Heart right ventricle (tissue), 16 donors: ENCODE results near the gene HRAS. TPM values are rescaled to one million over a fixed set of nuclear protein-coding genes. Genes with fewer than 3 reads are reported as not detected.

ENCODE experiments used
- ATAC-seq, 8 donors: fragments of 200-7000 bp; cut with Tn5 transposase; one replicate each; pipeline ENCODE4 v1.9.1; 2020; ENCODE audit warnings: mild to moderate bottlenecking in 8 of 8, moderate library complexity in 8 of 8, moderate number of reproducible peaks in 1 of 8
- DNase-seq, 2 donors: peaks; one replicate each; pipeline ENCODE4 v3.0.0-alpha.2; 2020
- H3K27ac ChIP-seq, 10 donors: fragments of 200-600 bp; sonication (generic) in 2 of 10; one replicate each; pipeline versions ENCODE4 v1.5.0 to v1.8.0; 2020 to 2022; ENCODE audit warnings: mild to moderate bottlenecking in 3 of 10
- H3K27me3 ChIP-seq, 7 donors: fragments of 200-600 bp; one replicate each; pipeline ENCODE4 v1.8.0; 2021 to 2022; ENCODE audit warnings: mild to moderate bottlenecking in 2 of 7
- H3K36me3 ChIP-seq, 9 donors: fragments of 200-600 bp; sonication (generic) in 1 of 9; one replicate each; pipeline versions ENCODE4 v1.5.0 to v1.8.0; 2020 to 2022; ENCODE audit warnings: mild to moderate bottlenecking in 2 of 9
- H3K4me1 ChIP-seq, 9 donors: fragments of 200-600 bp; sonication (generic) in 1 of 9; one replicate each; pipeline versions ENCODE4 v1.5.0 to v1.8.0; 2020 to 2022; ENCODE audit warnings: mild to moderate bottlenecking in 4 of 9
- H3K4me3 ChIP-seq, 10 donors: fragments of 200-600 bp; sonication (generic) in 2 of 10; one replicate each; pipeline versions ENCODE4 v1.5.0 to v1.8.0; 2020 to 2022; ENCODE audit warnings: mild to moderate bottlenecking in 7 of 10, moderate library complexity in 2 of 10
- H3K9me3 ChIP-seq, 11 donors: fragments of 200-600 bp in 10 of 11; sonication (generic) in 2 of 11; one replicate each; pipeline versions ENCODE4 v1.5.0 to v1.8.0; 2013 to 2022; ENCODE audit warnings: mild to moderate bottlenecking in 2 of 11, control low read depth in 1 of 11, moderate library complexity in 1 of 11
- CTCF ChIP-seq, 9 donors: fragments of 200-600 bp; sonication (generic) in 2 of 9; IDR thresholded peaks; one replicate each; pipeline versions ENCODE4 v1.5.0 to v1.8.0; 2021 to 2022; ENCODE audit warnings: antibody characterized with exemption in 9 of 9, mild to moderate bottlenecking in 5 of 9, moderate library complexity in 1 of 9
- WGBS, 2 donors: extraction: QIAGEN DNeasy Blood & Tissue Kit; methylation state at CpG; one replicate each; pipeline ENCODE4 v1.1.7; 2013; ENCODE audit warnings: inconsistent platforms in 1 of 2; 5-methylcytosine and 5-hydroxymethylcytosine counted together
- intact Hi-C, 10 donors: fragments of 100-400 bp; cut with DNase I; formaldehyde crosslinking; loops; one replicate each; pipeline versions ENCODE4 v1.11.1 to v1.14.2; 2022
- long read RNA-seq, 3 donors: library from polyadenylated mRNA; unstranded; transcript quantifications; one replicate each; pipeline ENCODE4 v2.0.0, GENCODE V29; 2020 to 2021
- polyA plus RNA-seq, 2 donors: library from polyadenylated mRNA; stranded (reverse); fragments of 200-250 nt; gene quantifications; one replicate each; pipeline ENCODE4 v1.2.3, GENCODE V29; 2013
- total RNA-seq, 10 donors: library from RNA; stranded (reverse); fragmentation: NEBNext Ultra II Directional in 3 of 10; extraction: Animal tissue kit (Norgen Biotek cat#: 25700) in 3 of 10; gene quantifications; one replicate each; pipeline versions ENCODE4 v1.2.1 to v1.2.4, GENCODE V29; 2021 to 2023
- donor health status: Arrhythmogenic right ventricular cardiomyopathy.
- donor health status: ischemic (EF 13 %, LVEDD 7.1; RV severe dilation, severe dysfunction).
- donor health status: healthy with polysubstance abuse.
- donor health status: DM: no; HTN: yes; CAD: no.
- donor health status: DM: no; HTN: no; CAD: no.
- donor health status: ischemic (EF 25% LVEDD 6.9; RV normal size, moderate dysfunction).
- donor health status: ischemic (EF 25% LVEDD 5.7; RV mildly dilated, moderate dysfunction).
- donor health status: healthy.
- donor health status: DM: yes; HTN: yes; CAD: no.
- donor health status: Ischemic cardiomyopathy.
- donor health status: ischemic (EF 35%, LVEDD 5.7; RV mildly dilated, moderate dysfunction).
- donor health status: nonischemic (EF 11% LVEDD 7.7; RV severe dilation, severe dysfunction).
- donor health status: DM: yes; HTN: yes; CAD: no.
- donor health status: PGD.
- donor health status: ischemic (EF 29% LVEDD 5.4; RV normal size, mild dysfunction).
- donor health status: nonischemic (EF 23%, LVEDD 6.1; RV moderate dilation, normal function).

The HRAS gene
- total RNA-seq (10 to 100 TPM; 44.7 to 61.1 (median 54.5) TPM), polyA plus RNA-seq (100 to 1,000 TPM; 107 to 132 TPM)
- long read RNA-seq, donor 1, transcript HRAS-201 (6 exons, 894 nt) = major isoform, 17 of 26 reads
- long read RNA-seq, donor 1, partial matches to known transcripts = 5 of 26 reads
- long read RNA-seq, donor 1, other reads (novel, unspliced or antisense) = 3 of 26 reads
- long read RNA-seq, donor 2, transcript HRAS-205 (5 exons, 1,151 nt) = minor isoform, 9 of 34 reads
- long read RNA-seq, donor 2, transcript HRAS-201 (6 exons, 894 nt) = major isoform, 15 of 34 reads
- long read RNA-seq, donor 2, partial matches to known transcripts = 3 of 34 reads
- long read RNA-seq, donor 2, other reads (novel, unspliced or antisense) = 5 of 34 reads
- long read RNA-seq, donor 3, partial matches to known transcripts = 2 of 3 reads
- long read RNA-seq, donor 3, other reads (novel, unspliced or antisense) = 1 of 3 reads

- H3K36me3 ChIP-seq = peaks cover 0 to 31% (median 16%) of the 10 kb centered on the region in 9 donors
- DNase-seq (peak; percentile 92 to 96), ATAC-seq (peak; percentile 89 to 97 (median 94))
- intact Hi-C loops = loop anchor here in 1 of 10 donors (2.0 to 10.0 kb wide), 2 partner anchors 29 to 89 kb away; partner anchors contain the start of genes CDHR5, RNH1 and SCT
- no peak for TF ChIP-seq CTCF (IDR thresholded peaks at IDR 0.05)
- peaks cover 15 to 51% (median 39%) of the 10 kb centered on the region in 9 donors for H3K4me1 ChIP-seq
- 3% methylated on average over 73 to 97 of the region's 97 CpGs for WGBS, 2 donors
- H3K4me3 ChIP-seq = peak within 1 kb of the TSS; percentile 64 to 95 (median 86)
- no peaks in the 10 kb centered on the region for H3K9me3 ChIP-seq
- peak within 1 kb of the TSS in 9 of 10 donors; percentile 73 to 88 (median 82) for H3K27ac ChIP-seq
- H3K27me3 ChIP-seq = peaks cover 0 to 25% (median 14%) of the 10 kb centered on the region in 7 donors
Observed at GRCh38 chr11:535519-536454, at the start of gene HRAS. HRAS (minus strand) TSS chr11:535576.

DNA sequence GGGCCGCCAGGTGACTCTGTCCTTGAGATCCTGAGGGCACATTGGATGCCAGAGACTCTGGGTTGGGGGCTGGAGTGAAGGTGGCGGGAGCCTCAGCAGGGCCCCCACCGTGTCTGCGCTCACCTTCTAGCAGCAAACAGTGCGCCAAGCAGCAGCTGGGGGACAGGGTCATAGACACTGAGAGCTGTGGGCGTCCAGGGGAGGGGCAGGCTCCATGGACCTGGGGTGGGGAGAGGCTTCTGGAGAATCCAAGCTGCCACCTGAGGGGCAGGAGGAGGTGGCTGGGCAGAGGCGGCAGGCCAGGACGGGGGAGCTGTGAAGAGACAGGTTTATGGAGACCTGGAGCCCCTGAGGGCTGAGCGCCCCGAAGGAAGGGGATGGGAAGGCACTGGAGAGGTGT, 48.9 kb upstream of the HRAS start:
- ATAC-seq (no peak), DNase-seq (no peak)
- Histone ChIP-seq H3K27me3 (no peaks in the 10 kb centered on the region), H3K4me3 (no peak overlapping the region), H3K36me3 (peaks cover 0 to 77% (median 49%) of the 10 kb centered on the region in 9 donors), H3K27ac (no peak overlapping the region), H3K4me1 (peaks cover 11 to 35% (median 24%) of the 10 kb centered on the region in 9 donors), H3K9me3 (no peaks in the 10 kb centered on the region)
- 98% methylated on average over 10 of the region's 10 CpGs for WGBS, 2 donors
- TF ChIP-seq CTCF (IDR thresholded peaks at IDR 0.05) = no peak
- intact Hi-C loops = no loop called here

DNA sequence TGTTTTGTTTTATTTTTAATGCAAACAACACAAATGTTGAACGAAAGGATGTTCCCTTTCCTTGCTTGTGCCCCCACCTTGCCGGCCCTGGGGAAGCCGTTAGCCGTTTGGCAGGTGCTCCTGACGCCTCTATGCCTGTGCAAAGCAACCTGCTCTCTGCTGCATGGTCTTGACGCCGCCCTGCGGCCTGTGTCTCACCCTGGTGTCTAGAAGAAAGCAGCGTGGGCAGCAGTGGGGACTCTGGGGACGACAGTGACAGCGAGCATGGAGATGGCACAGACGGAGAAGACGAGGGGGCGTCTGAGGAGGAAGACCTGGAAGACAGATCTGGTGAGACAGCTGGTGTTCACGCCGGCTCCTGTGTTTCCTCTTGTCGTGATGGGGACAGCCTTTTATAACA, 46.4 kb upstream of the HRAS start:
- Histone ChIP-seq H3K27ac (no peak overlapping the region), H3K4me3 (no peak overlapping the region), H3K27me3 (no peaks in the 10 kb centered on the region), H3K36me3 (peaks cover 0 to 52% (median 27%) of the 10 kb centered on the region in 9 donors), H3K4me1 (peaks cover 26 to 52% (median 45%) of the 10 kb centered on the region in 9 donors), H3K9me3 (no peaks in the 10 kb centered on the region)
- TF ChIP-seq CTCF (IDR thresholded peaks at IDR 0.05) = no peak
- WGBS, 2 donors = 79 to 80% methylated on average over 17 of the region's 17 CpGs
- ATAC-seq (no peak), DNase-seq (no peak)
- intact Hi-C loops = no loop called here

DNA sequence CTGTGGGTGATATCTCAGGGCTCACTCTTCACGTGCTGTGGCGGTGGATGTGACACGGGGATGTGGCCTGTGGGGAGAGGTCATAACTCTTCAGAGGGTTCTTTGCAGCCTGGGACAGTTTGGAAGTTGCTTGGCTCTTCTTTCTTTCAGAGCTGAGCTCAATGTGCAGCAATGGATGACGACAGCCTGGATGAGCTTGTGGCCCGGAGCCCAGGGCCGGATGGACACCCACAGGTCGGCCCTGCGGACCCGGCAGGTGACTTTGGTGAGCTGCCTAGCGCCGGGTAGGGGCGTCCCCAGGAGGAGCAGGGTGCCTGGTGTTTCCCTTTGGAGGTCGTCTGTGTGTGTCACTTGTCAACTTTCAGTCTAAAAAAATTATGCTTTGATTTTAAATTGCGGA, 46.0 kb upstream of the HRAS start:
- Histone ChIP-seq H3K27me3 (no peaks in the 10 kb centered on the region), H3K4me1 (peaks cover 26 to 52% (median 45%) of the 10 kb centered on the region in 9 donors), H3K4me3 (no peak overlapping the region), H3K36me3 (peaks cover 0 to 48% (median 24%) of the 10 kb centered on the region in 9 donors), H3K27ac (no peak overlapping the region), H3K9me3 (no peaks in the 10 kb centered on the region)
- whole genome bisulfite sequencing, 2 donors = 59 to 60% methylated on average over 14 of the region's 14 CpGs
- TF ChIP-seq CTCF (IDR thresholded peaks at IDR 0.05) = no peak
- peak in 1 of 8 donors; percentile 45 for ATAC-seq
- DNase-seq = no peak
- intact Hi-C loops = no loop called here
